Activated T-helper 9 cell treated with anti-CD3 and anti-CD28 coated beads, Interleukin-2, amount 50 U/mL, for 16 hours (primary cell): ENCODE measurements around the gene ABCC1.
"Not testable (repeated sequence)": the region's sequence is repeated elsewhere in the genome, so short reads cannot be mapped to it uniquely, and the experiment has no call there.

Experiments used
- DNase-seq: peaks from one replicate; pipeline ENCODE4 v3.0.0-alpha.2; 2020; ENCODE audit warnings: low read depth

The ABCC1 gene

GRCh38 chr16:15967655-15968315 lies 18.4 kb downstream of the ABCC1 start:
- no peak for DNase-seq

- no peak for DNase-seq
Measured at GRCh38 chr16:15970202-15970601, 20.8 kb downstream of the ABCC1 start.

GRCh38 chr16:15970743-15971439 lies 21.5 kb downstream of the ABCC1 start:
- DNase-seq = no peak

DNA sequence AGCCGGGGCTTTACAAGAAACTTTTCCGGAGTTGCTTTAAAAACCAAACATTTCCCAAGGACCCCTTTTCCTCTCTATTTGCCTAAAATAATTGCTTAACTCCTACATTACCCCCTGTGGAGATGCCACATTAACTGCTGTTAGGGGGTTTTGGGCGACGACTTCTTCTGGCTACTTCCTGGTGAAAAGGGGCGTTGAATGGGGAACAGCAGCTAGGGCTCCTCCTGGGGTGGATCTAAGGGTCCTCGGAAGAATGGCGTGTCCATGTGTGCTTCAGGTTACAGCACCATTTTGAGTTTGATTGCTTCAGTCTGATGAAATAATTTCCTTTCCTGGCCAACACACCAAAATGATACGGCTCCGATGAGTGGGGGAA lies 22.0 kb downstream of the ABCC1 start:
- no peak for DNase-seq

GRCh38 chr16:15972046-15972868 lies 22.8 kb downstream of the ABCC1 start:
- no peak for DNase-seq

GRCh38 chr16:15973421-15973820 lies 24.0 kb downstream of the ABCC1 start:
- no peak for DNase-seq

DNA sequence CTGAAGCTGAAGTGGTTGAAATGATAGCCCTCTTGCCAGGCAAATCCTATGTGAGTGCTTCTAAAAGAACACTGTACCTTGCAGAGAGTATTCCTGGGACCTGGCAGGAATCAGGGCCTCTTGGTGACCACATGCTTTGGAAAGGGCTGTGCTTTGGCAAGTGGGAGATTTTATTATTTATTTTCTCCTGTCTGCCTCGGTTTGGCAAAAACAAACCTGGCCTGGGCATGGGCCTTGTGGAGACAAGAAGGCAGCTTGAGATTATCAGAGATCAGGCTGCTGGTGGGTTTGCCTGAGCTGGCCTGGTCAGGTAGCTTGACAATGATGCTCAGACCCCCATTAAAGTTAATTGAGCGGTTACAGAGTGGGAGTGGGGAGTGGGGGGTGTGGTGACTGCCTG lies 24.6 kb downstream of the ABCC1 start:
- DNase-seq = no peak

DNA sequence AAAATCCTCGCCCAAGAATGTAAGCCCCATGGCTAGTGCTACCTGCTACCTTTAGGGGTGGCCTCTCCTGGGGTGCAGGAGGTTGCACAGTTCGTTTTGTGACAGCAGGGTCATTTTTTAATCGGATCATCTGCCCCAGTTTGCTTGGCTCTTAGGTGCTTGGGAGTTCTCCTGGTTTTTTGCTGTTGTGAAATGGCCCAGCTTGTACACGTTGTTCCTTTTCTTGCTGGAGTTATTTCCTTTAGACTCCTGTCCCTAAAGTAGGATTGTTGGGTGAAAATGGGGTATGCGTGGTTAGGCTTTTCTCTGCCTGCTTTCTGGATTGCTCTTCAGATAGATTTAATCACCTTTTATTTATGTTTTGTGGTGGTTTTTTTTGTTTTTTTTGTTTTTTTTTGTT lies 25.8 kb downstream of the ABCC1 start:
- DNase-seq = no peak

GRCh38 chr16:15976225-15976812 lies 26.9 kb downstream of the ABCC1 start:
- DNase-seq = no peak

- DNase-seq = no peak
Measured at GRCh38 chr16:15976929-15977637, 27.7 kb downstream of the ABCC1 start.

DNA sequence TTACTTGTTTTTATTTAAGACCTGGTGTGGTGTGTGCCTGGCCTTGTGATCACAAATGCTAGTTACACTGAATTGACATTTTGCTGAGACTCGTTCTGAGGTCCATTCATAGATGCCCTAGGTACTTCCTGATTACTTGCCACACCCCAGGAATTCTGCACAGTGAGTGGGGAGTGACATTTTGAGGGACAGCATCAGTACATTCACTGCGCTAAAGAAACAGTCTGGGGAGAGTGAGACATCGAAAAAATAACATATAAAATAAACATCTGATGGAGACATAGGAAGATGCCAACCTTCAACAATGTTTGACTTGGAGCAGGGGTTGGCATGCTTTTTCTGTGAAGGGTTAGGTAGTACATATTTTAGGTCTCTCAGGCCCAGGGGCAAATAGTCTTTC lies 30.4 kb downstream of the ABCC1 start:
- DNase-seq = no peak

GRCh38 chr16:15980329-15980728 lies 30.9 kb downstream of the ABCC1 start:
- no peak for DNase-seq

DNA sequence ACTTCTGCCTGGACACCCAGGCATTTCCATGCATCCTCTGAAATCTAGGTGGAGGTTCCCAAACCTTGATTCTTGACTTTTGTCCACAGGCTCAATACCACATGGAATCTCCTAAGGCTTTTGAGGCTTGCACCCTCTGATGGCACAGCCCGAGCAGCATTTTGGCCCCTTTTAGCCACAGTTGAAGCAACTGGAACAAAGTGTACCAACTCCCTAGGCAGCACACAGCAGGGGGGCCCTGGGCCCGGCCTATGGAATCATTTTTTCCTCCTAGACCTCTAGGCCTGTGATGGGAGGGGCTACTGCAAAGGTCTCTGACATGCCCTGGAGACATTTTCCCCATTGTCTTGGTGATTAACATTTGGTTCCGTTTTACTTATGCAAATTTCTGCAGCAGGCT lies 32.0 kb downstream of the ABCC1 start:
- DNase-seq = no peak

GRCh38 chr16:15982194-15982915 lies 32.9 kb downstream of the ABCC1 start:
- DNase-seq = not testable (repeated sequence)

DNA sequence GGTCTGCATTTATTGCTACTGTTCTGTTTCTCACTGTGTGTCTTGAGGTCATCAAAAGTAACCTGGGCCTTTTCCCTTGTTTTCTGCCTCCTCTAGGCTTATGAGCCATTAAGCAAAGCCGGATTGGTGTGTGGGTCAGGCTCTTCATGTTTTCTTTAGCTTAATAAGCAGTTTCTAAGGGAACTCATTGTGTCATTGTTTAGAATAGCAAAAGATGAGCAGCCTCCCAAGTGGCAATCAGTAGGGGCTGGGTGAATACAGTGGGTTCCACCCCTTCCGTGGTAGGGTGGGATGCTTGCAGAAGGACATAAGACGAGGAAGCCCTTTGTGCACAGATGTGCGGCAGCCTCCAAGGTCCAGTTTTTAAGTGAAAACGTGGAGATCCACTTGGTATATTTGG lies 34.5 kb downstream of the ABCC1 start:
- DNase-seq = no peak

- no peak for DNase-seq
Measured at GRCh38 chr16:15985144-15985543, 35.7 kb downstream of the ABCC1 start.

GRCh38 chr16:15986261-15986660 lies 36.8 kb downstream of the ABCC1 start:
- DNase-seq = no peak

DNA sequence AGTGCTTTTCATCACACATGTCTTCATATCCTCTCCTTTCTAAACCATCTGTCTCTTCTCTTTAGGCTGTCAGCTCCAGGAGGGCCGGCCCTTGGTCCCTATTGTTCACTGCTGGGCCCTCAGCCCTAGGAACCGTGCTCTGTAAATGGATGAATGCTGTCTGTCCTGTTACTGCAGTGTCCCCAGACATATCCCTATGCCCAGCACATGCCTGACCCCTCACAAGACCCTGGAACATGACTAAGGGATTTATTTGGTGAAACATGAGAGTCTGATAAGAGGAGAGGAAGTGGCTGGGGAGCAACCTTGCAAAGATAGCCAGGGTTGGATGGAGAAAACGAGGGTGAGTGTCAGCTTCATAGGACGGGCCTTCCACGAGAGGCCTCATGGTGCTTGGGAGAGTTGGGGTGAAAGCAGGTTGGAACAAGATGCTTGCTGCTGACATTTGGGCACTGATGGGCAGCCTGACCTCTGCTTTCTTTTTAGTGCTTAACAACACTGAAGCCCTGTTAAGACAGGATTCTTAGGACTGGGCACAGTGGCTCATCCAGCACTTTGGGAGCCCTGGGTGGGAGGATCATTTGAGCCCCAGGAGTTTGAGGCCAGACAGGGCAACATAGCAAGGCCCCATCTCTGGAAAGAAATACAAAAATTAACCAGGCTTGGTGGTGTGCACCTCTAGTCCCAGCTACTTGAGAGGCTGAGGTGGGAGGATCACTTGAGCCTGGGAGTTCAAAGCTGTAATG lies 39.0 kb downstream of the ABCC1 start:
- DNase-seq = no peak

DNA sequence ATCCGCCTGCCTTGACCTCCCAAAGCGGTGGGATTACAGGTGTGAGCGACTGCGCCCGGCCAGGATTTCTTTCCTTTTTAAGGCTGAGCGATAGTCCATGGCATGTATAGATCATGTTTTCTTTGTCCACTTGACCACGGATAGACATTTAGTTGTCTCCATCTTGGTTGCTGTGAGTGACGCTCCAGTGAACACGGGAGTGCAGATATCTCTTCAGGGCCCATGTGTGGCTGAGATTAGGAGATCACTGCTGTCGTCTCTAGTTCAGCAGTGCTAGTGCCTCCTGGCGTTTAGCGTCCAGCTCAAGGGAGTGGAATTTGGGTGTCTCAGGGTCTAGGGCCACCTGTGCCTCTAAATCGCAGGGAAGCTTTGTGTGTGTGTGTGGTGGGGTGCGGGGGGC lies 41.5 kb downstream of the ABCC1 start:
- DNase-seq = no peak

- no peak for DNase-seq
Measured at GRCh38 chr16:15993128-15993527, 43.7 kb downstream of the ABCC1 start.

DNA sequence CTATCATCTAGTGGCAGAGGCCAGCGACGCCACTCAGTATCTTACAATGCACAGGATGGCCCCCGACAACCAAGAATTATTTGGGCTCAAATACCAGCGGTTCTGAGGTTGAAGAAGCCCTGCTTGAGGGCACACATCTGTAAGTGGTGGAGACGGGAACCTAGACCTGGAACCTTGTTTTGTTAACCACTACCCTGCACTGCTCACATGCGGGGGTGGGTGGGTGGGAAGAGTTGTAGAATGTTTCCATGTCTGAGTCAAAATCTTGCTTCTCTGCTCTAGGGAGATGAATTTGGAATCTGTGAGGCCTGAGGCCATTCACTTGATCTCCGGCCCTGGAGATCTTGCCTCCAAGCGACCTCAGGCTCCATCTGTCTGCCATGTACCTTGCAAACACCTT lies 44.1 kb downstream of the ABCC1 start:
- no peak for DNase-seq
